ENCODE data around the gene ARHGAP44. TPM values are rescaled to one million over a fixed set of nuclear protein-coding genes. Genes with fewer than 3 reads are reported as not detected.
A peak's percentile ranks its signal among the peaks of the same experiment; 100 is the strongest.

The ARHGAP44 gene
- polyA plus RNA-seq, 4 donors: 7.1 to 9.0 (median 7.5) TPM

DNA sequence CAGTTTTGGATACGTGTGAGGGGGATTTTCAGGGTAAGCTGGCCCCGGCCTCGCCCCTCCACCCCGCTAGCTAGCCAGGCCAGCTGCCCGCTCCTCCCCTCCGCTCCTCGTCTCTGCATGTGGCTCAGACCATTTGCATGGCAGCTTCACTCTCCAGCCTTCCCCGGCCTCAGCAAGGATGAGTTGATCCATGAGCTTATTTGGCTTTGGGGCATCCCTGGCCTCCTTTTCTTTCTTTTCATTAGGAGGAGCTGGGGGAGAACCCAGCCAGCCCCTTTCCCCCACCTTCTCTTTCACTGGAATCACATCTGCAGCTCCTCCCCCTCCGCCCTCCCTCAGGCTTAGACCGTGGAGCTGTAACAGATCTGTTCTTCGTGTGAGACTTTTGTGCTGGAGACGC lies 197.8 kb downstream of the ARHGAP44 start:
- DNase-seq (ENCODE audit: low read depth in 4 of 4, low spot score in 3 of 4): no peak

DNA sequence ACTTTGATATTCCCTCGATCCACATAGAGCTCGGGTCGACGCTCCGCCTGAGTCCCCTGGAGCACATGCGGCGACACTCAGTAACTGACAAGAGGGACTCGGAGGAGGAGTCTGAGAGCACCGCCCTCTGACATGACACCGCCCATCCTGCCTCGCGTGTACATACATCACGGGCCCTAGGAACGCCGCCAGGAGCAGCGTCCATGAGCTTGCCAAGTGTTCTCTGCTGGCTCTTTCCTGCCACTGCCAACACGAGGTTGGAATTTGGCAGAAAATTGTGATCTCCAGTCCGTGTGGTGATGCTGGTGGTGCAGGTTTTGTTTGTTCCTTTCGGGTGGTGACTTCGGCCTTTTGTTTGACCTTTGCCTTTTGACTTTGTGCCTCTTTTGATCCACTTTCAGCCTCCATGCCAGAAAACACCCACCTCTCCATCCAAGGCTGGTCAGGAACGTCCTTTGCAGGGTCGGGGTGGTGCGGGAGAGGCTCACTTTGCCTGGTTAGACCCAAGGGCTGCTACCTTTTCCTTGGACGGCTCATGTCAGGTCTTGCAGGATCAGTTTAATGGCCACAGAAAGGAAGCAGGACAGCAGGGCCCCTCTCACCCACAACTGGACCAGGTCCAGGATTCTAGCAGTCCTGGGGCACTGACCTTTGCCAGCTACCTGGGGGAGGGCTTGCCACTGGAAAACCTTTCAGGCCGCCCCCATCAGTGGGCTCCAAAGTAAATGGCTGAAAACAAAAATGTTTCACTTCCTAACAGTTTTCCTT lies 200.9 kb downstream of the ARHGAP44 start:
- no peak for DNase-seq (ENCODE audit: low read depth in 4 of 4, low spot score in 3 of 4)

DNA sequence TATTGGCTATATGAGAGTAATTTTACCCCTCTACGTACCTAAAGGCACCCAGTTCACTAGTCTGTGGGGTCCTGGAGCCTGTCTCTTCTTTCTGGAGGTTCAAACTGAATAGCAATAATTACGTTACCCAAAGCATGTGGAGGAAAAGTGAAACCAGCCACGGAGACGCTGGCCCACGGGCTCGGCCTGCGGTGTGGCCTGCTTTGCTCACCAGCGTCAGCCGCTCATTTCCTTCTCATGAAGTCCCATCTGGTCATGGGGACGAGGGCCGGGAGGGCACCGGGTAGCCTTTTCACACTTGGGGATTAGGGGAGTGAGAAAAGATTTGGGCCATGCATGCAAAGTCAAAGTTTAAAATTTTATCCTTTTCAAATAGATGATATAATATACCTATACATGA lies 201.6 kb downstream of the ARHGAP44 start:
- DNase-seq (ENCODE audit: low read depth in 4 of 4, low spot score in 3 of 4): no peak

DNA sequence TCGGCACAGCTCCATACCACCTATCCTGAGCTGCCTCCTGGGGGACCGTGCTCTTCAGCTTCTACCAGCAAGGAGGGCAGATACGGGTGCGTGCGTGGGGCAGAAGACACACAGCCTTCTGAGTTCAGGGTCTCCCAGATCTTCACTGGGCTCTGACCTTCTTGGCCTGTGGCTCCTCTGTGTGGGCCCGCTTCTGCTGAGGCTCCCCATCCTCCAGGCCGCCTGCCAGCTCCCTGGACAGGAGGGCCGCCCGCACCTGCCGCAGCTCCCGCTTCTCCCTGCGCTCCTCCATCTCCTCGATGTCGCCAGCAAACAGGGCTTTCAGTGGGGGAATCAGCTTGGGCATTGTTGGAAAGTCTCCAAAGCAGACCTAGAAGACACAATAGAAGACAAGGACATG lies 203.4 kb downstream of the ARHGAP44 start:
- no peak for DNase-seq (ENCODE audit: low read depth in 4 of 4, low spot score in 3 of 4)

DNA sequence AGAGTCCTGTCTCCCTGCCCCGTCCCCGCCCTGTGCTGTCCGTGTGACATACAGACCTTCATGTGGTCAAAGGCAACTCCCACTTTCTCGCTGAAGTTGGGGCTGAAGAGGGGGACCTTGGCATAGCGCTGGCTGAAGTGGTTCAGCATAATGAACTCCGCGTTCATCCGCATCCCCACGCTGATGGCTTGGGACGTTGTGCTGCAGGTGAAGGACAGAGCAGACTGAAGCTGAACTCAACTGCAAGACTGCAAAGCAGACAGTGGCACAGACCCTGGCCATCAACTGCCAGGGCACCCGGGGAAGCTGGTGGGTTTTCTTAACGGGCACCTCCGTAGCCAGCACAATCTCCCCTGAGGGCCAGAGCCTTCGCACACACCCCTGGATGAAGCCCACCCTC lies 204.3 kb downstream of the ARHGAP44 start:
- no peak for DNase-seq (ENCODE audit: low read depth in 4 of 4, low spot score in 3 of 4)

DNA sequence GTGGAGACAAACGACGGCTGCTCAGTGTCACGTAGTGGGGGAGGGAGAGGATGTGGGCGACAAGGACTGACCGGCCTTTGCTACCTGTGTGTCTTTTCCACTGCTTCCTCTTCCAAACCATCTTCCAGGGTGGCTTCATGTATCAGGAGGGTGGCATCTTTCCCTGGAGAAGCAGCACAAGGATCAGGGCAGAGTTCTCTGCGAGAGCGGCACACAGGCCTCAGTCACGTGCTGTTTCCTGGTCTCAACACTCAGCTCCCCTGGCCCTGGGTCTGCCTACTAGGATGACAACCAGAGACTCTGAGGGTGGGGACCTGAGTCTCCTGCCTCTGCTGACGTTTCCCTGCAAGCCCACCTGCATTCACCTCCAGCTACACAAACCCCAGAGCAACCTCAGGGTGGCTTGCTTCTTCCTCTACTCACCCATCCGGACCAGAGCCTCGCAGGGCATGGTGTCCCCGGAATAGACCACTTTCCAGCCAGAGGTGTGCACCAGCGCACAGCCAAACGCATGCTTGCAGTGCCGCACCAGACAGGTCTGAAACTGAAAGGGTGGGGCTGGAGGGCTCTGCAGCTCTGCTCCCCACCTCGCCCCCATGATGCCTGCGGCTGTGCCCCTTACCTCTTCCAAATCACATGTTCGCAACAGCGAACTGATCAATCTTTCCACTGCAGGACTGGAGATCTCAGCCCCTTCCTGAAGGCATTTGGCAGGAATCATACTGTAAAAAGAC lies 205.2 kb downstream of the ARHGAP44 start:
- no peak for DNase-seq (ENCODE audit: low read depth in 4 of 4, low spot score in 3 of 4)

DNA sequence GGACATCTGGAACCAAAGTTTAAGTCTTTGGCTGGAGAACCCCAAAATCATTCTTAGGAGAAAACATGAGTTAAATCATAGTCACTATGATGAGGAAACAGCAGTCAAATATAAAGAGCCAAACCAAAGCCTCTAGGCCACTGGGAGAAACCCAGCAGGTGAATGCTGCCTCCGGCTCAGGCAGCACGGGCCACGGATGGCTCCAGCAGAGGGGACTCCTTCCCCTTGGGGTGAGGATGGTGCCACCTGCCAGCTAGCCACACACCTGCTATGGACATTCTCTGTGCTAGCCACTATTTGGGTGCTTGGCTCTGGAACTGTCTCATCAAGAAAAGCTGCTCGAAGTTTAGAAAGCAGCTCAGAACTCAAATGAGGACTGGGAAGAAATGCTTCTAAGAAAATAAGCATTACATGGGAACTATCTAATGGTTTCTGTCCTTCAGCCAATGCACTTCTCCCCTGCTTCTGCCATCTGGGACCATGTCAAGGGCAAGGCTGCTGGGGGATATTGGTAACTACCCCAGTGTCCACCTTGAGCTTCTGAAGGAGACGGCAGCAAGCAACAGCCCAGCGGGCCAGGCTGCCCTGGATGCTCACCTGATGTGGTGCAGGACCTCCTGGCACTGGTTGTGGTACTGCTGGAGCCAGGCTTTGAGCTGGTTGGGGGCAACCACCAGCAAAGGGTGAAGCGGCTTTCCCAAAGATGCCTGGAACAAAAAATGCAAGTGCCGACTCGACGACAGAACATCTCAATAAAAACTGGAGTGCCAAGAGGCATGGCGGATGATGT lies 206.0 kb downstream of the ARHGAP44 start:
- DNase-seq (ENCODE audit: low read depth in 4 of 4, low spot score in 3 of 4): no peak

DNA sequence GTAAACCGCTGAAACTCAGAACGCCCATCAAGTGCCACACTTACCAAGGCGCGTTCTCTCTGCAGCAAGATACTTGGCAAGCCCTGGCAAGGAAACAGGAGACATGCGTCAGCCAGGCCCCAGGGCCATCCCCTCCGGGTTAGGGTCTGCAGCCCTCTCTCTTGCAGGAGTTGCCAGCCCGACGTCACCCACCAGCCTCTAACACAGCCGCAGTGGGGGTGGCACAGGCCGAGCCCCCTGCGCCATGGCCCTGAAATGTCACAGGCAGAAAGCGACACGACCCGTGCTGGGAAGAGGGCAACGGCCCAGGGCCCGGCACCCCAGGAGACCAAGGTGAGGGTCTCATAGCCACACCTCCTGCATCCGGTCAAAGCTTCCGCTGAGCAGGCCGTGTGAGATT lies 206.6 kb downstream of the ARHGAP44 start:
- DNase-seq (ENCODE audit: low read depth in 4 of 4, low spot score in 3 of 4): no peak

DNA sequence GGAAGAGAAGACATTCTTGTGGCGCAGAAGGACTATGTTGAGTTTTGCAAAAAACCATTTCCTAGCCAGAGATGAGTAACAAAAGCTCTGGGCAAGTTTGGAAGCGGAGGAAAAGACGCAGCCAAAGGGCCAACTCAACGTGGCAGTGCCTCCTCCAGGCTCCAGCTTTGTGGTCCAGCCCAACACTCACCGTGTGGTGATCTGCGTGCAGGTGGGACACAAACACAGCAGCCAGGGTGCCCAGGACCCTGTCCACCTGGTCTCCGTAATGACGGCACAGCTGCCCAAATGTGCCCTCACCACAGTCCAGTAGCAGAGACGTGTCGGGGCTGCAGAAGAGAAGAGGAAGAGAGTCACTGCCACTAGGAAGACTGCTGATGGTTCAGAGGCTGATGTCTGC lies 207.1 kb downstream of the ARHGAP44 start:
- no peak for DNase-seq (ENCODE audit: low read depth in 4 of 4, low spot score in 3 of 4)

DNA sequence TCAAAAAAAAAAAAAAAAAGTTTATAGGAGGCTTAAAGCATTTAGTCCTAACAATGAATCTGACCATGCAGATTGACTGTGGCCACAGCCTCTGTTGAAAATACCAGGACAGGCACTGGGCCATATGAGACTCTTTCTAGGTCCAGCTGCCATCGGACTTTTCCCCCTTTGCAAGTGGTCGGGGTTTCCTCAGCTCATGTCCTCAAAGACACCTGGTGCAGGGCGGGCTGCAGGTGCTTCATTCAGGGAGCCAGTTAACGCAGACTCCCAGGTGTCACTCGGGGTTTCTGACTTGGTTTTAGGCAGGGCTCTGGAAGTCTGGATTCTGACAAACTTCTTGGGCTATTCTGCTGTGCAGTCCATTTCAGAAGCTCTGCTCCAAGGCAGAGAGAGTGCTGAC lies 207.6 kb downstream of the ARHGAP44 start:
- no peak for DNase-seq (ENCODE audit: low read depth in 4 of 4, low spot score in 3 of 4)

DNA sequence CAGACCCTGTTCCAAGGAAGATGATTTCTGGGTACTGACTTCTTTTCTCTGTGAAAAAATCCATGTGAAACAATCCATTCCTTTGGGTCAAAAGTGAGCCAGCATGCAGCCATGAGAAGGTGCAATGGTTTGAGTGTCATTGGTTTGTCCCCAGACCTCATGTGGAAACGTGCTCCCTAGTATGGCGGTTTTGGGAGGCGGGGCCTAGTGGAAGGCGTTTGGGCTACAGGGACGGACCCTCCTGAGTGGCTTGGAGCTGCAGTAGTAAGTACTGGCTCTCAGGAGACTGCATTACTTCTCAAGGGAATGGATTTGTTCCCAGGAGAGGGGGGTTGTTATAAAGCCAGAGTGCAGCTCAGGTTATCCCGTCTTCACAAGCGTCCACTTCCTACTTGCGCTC lies 209.2 kb downstream of the ARHGAP44 start:
- DNase-seq (ENCODE audit: low read depth in 4 of 4, low spot score in 3 of 4): no peak

DNA sequence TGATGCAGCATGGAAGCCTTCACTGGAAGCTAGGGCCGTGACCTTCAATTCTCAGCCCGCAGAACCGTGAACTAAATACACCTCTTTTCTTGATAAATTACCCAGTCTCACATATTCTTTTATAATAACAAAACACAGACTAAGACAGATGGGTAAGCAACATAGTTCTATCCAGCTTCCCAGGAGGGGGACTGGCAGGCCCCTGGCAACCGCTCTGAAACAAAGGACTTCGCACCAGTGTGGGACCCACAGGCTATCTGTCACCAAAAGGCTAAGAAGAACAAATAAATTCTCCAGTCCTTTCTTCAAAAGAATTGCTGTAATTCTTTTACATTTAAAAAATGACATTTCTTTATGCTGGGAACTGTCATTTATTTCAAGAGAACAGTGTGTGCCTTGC lies 209.6 kb downstream of the ARHGAP44 start:
- no peak for DNase-seq (ENCODE audit: low read depth in 4 of 4, low spot score in 3 of 4)

DNA sequence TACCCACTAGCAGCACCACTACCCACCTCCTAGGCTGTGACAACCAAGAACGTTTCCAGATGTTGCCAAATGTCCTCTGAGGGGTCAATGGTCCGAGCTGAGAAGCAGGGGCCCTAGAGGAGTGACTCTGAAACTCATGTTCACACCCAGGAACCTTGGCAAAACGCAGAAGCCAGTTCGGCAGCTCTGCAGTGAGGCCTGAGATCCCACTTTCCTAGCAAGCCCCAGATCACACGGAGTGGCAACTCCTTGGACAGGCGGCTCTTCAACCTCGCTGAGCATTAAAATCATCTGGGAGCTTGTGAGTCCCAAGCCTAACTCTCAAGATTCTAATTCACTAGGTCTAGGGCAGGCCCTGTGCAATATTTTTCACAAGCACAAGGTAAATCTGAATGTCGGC lies 211.3 kb downstream of the ARHGAP44 start:
- DNase-seq (ENCODE audit: low read depth in 4 of 4, low spot score in 3 of 4): no peak

DNA sequence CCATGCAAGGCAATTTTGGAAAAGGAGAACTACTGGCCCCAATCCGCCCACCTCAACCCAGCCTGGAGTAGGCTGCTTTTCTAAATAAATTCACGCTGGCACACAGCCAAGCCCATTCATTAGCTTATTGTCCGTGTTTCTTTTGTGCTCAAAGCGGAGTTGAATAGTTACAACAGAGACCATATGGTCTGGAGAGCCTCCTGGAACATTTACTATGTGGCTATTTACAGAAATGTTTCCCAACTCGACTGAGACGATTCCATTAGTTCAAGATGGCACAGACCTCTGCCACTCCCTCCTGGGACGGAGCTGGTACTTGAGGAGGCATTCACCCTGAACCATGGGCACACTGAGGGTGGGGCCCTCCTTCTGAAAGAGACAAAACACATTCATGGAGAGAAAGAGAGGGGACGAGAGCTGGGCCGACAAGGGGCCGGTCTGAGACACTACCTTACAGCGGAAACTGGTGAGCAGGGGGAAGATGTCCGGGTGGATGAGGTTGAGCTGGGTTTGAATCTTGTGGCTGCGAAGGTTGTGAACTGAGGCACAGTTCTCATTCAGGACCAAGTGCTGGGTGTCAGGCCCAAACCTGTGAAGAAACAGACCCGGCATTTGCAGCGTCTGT lies 212.8 kb downstream of the ARHGAP44 start:
- peak in 1 of 4 donors; percentile 50 for DNase-seq (ENCODE audit: low read depth in 4 of 4, low spot score in 3 of 4)

DNA sequence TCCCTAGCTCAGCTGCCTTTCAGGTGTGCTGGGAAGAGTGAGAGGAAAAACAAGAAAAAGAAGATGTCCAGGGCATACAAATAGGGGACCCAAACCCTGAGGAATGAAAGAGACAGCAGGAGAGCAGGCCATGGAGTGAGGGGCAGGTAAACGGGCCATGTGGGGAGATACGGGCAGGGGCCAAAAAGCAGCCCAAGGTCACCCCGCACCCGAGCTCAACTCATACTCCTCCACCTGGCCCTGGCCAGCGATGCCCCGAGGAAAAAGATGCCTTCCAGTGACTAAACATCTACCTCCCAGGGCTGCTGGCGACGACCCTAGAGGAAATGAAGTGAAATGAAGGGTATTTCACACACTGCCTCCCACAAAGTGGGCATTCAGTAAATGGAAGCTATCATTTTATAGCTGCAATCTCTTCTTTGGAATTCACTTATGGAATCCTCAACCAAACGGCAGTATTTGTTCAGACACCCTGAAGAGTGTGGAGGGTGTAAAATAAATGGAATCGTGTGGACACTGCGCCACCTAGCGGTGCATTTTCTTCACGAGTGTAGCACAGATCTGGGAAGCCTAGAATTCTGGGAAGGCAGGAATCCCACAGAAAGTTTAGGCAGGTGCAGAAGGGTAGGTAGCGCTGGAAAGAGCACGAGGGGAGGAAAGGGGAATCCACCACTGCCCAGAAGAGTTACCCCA lies 213.6 kb downstream of the ARHGAP44 start:
- DNase-seq (ENCODE audit: low read depth in 4 of 4, low spot score in 3 of 4): peak in 2 of 4 donors; percentile 64 to 69

DNA sequence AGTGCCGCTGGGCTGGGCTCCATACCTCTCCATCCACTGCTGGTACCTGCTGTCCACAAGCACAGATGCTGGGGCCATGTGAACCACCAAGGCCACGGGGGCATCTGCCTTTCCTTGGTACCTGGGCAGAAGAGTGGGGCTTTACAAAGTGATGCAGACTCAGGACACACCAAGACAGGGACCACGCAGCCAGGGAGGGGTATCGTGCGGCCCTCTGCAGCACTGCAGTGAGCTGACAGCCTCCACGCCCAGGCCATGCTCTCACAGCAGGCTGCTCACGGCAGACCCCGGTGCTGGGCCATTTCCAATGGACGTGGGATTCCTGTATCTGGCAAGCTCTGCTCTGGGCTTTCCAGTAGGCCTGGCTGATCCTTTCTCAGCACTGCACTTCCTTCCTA lies 214.2 kb downstream of the ARHGAP44 start:
- DNase-seq (ENCODE audit: low read depth in 4 of 4, low spot score in 3 of 4): no peak

DNA sequence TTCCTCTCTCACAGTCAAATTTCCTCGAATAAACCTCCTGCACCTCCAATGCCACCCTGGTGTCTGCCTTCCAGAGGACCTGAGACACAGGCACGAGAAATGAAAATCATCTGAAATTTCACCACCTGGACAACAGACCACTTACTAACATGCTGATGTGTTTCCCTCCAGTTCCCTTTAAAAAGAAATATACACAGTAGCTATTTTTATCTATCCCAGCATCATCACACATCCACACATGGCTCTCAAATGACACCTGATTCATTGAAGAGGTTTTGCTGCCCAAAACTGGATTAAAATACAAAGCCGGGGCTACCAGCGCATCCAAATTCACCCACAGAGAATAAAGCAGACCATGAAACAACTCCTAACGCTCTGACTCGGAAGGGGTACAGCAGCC lies 214.6 kb downstream of the ARHGAP44 start:
- DNase-seq (ENCODE audit: low read depth in 4 of 4, low spot score in 3 of 4): no peak

DNA sequence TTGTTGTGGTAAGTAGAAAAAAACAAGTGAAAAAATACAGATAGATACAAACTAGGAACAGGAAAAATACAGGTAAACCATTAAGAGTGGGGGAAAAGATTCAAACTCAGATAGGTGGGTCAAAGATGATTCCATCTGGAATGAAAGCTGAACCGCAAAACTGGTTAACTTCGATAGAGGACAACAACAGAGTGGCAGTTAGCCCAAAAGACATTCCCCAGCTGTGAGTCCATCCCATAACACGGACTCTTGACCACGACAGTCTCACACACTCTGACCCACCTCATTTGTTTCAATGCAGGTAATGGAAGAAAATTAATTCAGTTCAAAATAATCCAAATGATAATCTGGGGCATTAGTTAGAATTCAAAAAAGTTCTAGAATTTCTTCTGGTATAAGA lies 215.0 kb downstream of the ARHGAP44 start:
- DNase-seq (ENCODE audit: low read depth in 4 of 4, low spot score in 3 of 4): no peak

DNA sequence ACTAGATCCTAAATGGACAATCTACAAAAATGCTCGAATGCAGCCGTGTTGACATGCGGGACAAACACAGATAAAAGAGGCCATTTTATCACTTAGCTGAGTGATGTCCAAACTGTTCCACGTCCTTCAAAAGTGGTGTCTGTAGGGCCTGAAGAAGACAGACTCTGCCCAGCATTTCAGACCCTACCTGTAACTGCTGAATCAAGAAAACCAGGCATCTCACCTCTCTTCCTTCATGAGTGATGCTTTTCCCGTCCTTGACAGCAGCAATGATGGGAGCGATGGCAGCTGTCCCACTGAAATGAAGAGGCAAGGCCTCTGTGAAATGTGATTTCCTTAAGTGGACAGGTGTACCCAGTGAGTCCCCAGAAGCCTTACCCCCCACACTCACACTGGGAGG lies 216.2 kb downstream of the ARHGAP44 start:
- no peak for DNase-seq (ENCODE audit: low read depth in 4 of 4, low spot score in 3 of 4)

DNA sequence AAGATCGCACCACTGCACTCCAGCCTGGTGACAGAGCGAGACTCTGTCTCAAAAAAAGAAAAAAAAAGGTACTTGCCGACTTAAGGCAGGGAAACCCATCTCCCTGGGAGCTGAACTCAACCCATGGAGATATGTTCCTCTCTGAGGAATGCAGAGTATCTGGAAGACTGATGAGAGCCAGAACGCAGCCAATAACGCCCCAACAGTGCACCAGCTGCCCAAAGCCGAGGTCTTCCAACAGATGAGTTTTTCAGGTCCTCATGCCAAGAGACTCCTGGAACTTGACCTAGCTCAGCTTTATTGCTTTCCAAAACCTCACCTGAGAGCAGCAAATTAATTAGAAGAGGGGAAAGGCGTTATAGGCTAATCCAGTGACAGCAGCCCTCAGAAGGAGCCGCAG lies 219.2 kb downstream of the ARHGAP44 start:
- no peak for DNase-seq (ENCODE audit: low read depth in 4 of 4, low spot score in 3 of 4)

All from left renal pelvis (tissue), 4 donors.